Measurements from ENCODE around the gene CABYR.

GRCh38 chr18:24168496-24168895, 29.6 kb downstream of the CABYR start:
- TF ChIP-seq REST (IDR thresholded peaks at IDR 0.05; ENCODE audit: insufficient replicate concordance, low read depth) (no peak), SPI1 (IDR thresholded peaks at IDR 0.05; ENCODE audit: borderline replicate concordance, low read depth) (no peak), CTCF (IDR thresholded peaks at IDR 0.05; ENCODE audit: insufficient read depth, low read length) (no peak)

Measured in HL-60 (cell line).